ENCODE data around the gene TNFRSF17. TPM values are rescaled to one million over a fixed set of nuclear protein-coding genes. Genes with fewer than 3 reads are reported as not detected.
"Not testable (repeated sequence)": the region's sequence is repeated elsewhere in the genome, so short reads cannot be mapped to it uniquely, and the experiment has no call there.

Gene TNFRSF17
- 10 to 100 TPM; 24.0 to 75.8 (median 39.7) TPM for polyA plus RNA-seq (ENCODE audit: low read depth in 6 of 6)

DNA sequence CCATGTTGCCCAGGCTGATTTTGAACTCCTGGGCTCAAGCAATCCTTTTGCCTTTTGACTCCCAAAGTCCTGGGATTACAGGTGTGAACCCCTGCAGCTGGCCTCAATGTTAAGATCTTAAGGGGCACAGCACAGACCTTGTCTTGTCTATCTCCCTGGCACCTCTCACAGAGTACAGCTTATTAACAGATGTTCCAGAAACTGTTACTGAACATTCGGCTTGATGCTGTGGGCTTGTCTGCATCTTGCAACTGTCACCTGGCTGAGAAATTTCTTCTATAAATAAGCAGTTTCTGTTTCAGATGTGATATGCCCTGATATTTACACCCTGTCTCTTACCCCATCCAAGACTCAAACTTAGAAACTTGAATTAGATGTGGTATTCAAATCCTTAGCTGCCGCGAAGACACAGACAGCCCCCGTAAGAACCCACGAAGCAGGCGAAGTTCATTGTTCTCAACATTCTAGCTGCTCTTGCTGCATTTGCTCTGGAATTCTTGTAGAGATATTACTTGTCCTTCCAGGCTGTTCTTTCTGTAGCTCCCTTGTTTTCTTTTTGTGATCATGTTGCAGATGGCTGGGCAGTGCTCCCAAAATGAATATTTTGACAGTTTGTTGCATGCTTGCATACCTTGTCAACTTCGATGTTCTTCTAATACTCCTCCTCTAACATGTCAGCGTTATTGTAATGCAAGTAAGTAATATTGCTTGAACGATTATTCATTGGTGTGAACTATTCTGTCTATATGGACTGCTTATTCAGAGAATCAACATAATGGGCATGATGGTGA lies at the start of gene TNFRSF17:
TSS of gene TNFRSF17 (plus strand) at position 450 of the 791 bp plus-strand sequence. CDS start at position 565, 115 bp downstream.
- no peaks in the 10 kb centered on the region for H3K9me3 Mint-ChIP-seq
- H3K36me3 Mint-ChIP-seq = peaks cover 0 to 6% of the 10 kb centered on the region in 2 donors
- peak within 1 kb of the TSS; percentile 79 to 98 (median 90) for H3K27ac Mint-ChIP-seq
- H3K4me3 Mint-ChIP-seq = peak within 1 kb of the TSS; percentile 73 to 92 (median 84)
- no peak for DNase-seq
- peaks cover 49 to 83% (median 65%) of the 10 kb centered on the region in 3 donors for H3K4me1 Mint-ChIP-seq
- H3K27me3 Mint-ChIP-seq = no peaks in the 10 kb centered on the region
- ATAC-seq (ENCODE audit: low read depth in 2 of 2) = peak; percentile 51 to 68

GRCh38 chr16:11915644-11916523 lies 49.1 kb upstream of the TNFRSF17 start, which contains the start of gene GSPT1:
GSPT1 (minus strand) TSS chr16:11915956; CDS start chr16:11915720, 236 bp downstream.
- H3K27ac Mint-ChIP-seq = peak within 1 kb of the TSS; percentile 87 to 95 (median 94)
- H3K27me3 Mint-ChIP-seq = no peaks in the 10 kb centered on the region
- peaks cover 20 to 36% (median 35%) of the 10 kb centered on the region in 3 donors for H3K4me1 Mint-ChIP-seq
- H3K4me3 Mint-ChIP-seq = peak within 1 kb of the TSS; percentile 91 to 96 (median 94)
- no peaks in the 10 kb centered on the region for H3K36me3 Mint-ChIP-seq
- ATAC-seq (ENCODE audit: low read depth in 2 of 2) = peak; percentile 87 to 89
- no peaks in the 10 kb centered on the region for H3K9me3 Mint-ChIP-seq
- peak; percentile 100 for DNase-seq

- no peaks in the 10 kb centered on the region for H3K9me3 Mint-ChIP-seq
- H3K27ac Mint-ChIP-seq = peak overlapping the region in 5 of 6 donors; percentile 30 to 95 (median 94)
- peak overlapping the region in 7 of 8 donors; percentile 81 to 95 (median 92) for H3K4me3 Mint-ChIP-seq
- H3K36me3 Mint-ChIP-seq = no peaks in the 10 kb centered on the region
- DNase-seq (no peak), ATAC-seq (ENCODE audit: low read depth in 2 of 2) (no peak)
- peaks cover 20 to 35% (median 32%) of the 10 kb centered on the region in 3 donors for H3K4me1 Mint-ChIP-seq
- H3K27me3 Mint-ChIP-seq = no peaks in the 10 kb centered on the region
Observed at GRCh38 chr16:11916524-11917285, 48.3 kb upstream of the TNFRSF17 start.

DNA sequence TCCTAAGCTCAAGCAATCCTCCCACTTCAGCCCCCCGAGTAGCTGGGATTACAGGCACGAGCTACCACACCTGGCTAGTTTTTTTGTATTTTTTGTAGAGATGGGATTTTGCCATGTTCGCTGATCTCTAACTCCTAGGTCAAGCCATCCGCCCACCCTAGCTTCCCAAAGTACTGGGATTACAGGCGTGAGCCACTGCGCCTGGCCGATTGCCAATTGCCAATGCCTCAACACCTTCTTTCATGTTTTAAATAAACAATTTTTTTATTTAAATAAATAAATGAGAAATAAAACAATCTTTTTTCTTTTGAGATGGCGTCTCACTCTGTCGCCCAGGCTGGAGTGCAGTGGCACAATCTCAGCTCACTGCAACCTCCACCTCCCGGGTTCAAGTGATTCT lies 41.0 kb upstream of the TNFRSF17 start:
- H3K4me1 Mint-ChIP-seq; DNase-seq; H3K9me3 Mint-ChIP-seq; H3K27me3 Mint-ChIP-seq; H3K4me3 Mint-ChIP-seq; ATAC-seq (ENCODE audit: low read depth in 2 of 2); H3K36me3 Mint-ChIP-seq: not testable (repeated sequence)
- peak overlapping the region in 1 of 6 donors; percentile 68 for H3K27ac Mint-ChIP-seq

DNA sequence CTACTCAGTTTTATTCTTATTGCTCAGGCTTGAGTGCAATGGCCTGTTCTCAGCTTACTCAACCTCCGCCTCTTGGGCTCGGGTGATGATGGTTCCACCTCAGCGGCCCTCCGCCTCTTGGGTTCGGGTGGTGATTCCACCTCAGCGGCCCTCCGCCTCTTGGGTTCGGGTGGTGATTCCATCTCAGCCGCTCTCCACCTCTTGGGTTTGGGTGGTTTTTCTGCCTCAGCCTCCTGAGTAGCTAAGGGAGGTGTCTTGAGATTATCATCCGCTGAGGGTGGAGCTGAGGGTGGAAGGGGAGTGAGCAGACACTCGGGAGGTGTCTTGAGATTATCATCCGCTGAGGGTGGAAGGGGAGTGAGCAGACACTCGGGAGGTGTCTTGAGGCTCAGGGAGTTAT lies 37.7 kb upstream of the TNFRSF17 start:
- not testable (repeated sequence) for H3K4me1 Mint-ChIP-seq; H3K27me3 Mint-ChIP-seq; H3K27ac Mint-ChIP-seq; ATAC-seq (ENCODE audit: low read depth in 2 of 2); H3K9me3 Mint-ChIP-seq; H3K4me3 Mint-ChIP-seq; DNase-seq; H3K36me3 Mint-ChIP-seq

- H3K9me3 Mint-ChIP-seq; H3K36me3 Mint-ChIP-seq; DNase-seq; H3K4me3 Mint-ChIP-seq; H3K27me3 Mint-ChIP-seq; H3K27ac Mint-ChIP-seq; ATAC-seq (ENCODE audit: low read depth in 2 of 2); H3K4me1 Mint-ChIP-seq: not testable (repeated sequence)
Observed at GRCh38 chr16:11941945-11942344, 23.1 kb upstream of the TNFRSF17 start, which contains the start of gene NPIPB2. NPIPB2 (minus strand) TSS chr16:11942045; CDS start chr16:11942045, 0 bp downstream.

- DNase-seq (no peak), ATAC-seq (ENCODE audit: low read depth in 2 of 2) (no peak)
- Mint-ChIP-seq H3K9me3 (no peaks in the 10 kb centered on the region), H3K27ac (no peak overlapping the region), H3K27me3 (no peaks in the 10 kb centered on the region), H3K4me1 (peaks cover 10 to 19% (median 15%) of the 10 kb centered on the region in 3 donors), H3K4me3 (no peak overlapping the region), H3K36me3 (no peaks in the 10 kb centered on the region)
Observed at GRCh38 chr16:11946433-11946832, 18.6 kb upstream of the TNFRSF17 start.

GRCh38 chr16:11948819-11949218 lies 16.2 kb upstream of the TNFRSF17 start:
- no peaks in the 10 kb centered on the region for H3K36me3 Mint-ChIP-seq
- DNase-seq (no peak), ATAC-seq (ENCODE audit: low read depth in 2 of 2) (no peak)
- H3K4me3 Mint-ChIP-seq = no peak overlapping the region
- peaks cover 10 to 16% (median 15%) of the 10 kb centered on the region in 3 donors for H3K4me1 Mint-ChIP-seq
- H3K27ac Mint-ChIP-seq = peak overlapping the region in 1 of 6 donors; percentile 75
- H3K9me3 Mint-ChIP-seq = no peaks in the 10 kb centered on the region
- no peaks in the 10 kb centered on the region for H3K27me3 Mint-ChIP-seq

DNA sequence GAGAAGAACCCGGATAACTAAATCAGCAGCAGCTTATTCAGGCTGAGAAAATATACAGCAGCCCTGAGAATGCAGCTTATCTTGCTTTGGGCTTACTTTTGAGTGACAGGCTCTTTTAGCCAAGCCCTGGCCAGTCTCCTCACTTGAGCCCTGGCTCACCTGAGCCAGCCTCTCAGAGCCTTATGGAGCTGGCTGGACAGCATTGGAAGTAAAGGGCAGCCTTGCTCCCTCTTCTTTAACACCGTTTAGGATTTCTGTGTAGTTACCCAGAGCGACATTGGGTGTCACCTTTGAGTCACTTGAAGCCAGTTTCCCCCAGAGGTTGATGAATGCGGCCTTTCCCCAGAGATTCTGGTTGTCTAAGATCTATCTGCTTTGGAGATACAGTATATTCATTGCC lies 15.5 kb upstream of the TNFRSF17 start:
- peak overlapping the region in 3 of 6 donors; percentile 7 to 51 (median 14) for H3K27ac Mint-ChIP-seq
- no peaks in the 10 kb centered on the region for H3K9me3 Mint-ChIP-seq
- no peaks in the 10 kb centered on the region for H3K36me3 Mint-ChIP-seq
- no peak overlapping the region for H3K4me3 Mint-ChIP-seq
- peaks cover 10 to 16% (median 15%) of the 10 kb centered on the region in 3 donors for H3K4me1 Mint-ChIP-seq
- ATAC-seq (ENCODE audit: low read depth in 2 of 2) (peak; percentile 93 to 95), DNase-seq (peak; percentile 48)
- no peaks in the 10 kb centered on the region for H3K27me3 Mint-ChIP-seq

DNA sequence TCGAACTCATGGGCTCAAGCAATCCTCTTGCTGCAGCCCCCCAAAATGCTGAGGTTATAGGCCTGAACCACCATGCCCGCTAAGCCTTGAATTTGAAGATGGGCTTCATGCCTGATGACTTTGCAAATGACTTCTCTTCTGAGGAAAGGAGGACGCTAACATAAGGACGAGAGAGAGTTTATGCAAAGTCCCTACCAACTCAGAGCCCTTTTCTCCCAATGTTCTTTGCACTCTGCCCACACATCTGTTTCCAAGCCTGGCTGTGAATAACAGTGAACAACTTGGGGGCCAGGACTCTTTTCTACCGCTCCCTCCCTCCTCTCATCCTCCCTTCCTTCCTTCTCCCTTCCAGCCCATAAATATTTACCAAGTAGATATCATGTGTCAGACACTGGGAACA lies 14.6 kb upstream of the TNFRSF17 start:
- peak overlapping the region in 3 of 6 donors; percentile 4 to 84 (median 7) for H3K27ac Mint-ChIP-seq
- H3K4me1 Mint-ChIP-seq = peaks cover 10 to 16% (median 15%) of the 10 kb centered on the region in 3 donors
- no peak overlapping the region for H3K4me3 Mint-ChIP-seq
- no peaks in the 10 kb centered on the region for H3K27me3 Mint-ChIP-seq
- DNase-seq (no peak), ATAC-seq (ENCODE audit: low read depth in 2 of 2) (no peak)
- H3K9me3 Mint-ChIP-seq = no peaks in the 10 kb centered on the region
- H3K36me3 Mint-ChIP-seq = no peaks in the 10 kb centered on the region

DNA sequence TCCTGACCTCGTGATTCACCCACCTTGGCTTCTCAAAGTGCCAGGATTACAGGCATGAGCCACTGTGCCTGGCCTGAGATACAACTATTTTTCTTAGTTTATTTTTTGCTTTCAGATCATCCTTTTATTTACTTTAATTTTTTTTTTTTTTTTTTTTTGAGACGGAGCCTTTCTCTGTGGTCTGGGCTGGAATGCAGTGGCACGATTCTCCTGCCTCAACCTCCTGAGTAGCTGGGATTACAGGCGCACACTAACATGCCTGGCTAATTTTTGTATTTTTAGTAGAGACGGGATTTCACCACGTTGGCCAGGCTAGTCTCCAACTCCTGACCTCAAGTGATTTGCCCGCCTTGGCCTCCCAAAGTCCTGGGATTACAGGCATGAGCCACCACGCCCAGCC lies 11.4 kb upstream of the TNFRSF17 start:
- H3K4me1 Mint-ChIP-seq = peaks cover 16 to 19% (median 18%) of the 10 kb centered on the region in 3 donors
- H3K9me3 Mint-ChIP-seq; H3K4me3 Mint-ChIP-seq; ATAC-seq (ENCODE audit: low read depth in 2 of 2); H3K27ac Mint-ChIP-seq; H3K27me3 Mint-ChIP-seq; H3K36me3 Mint-ChIP-seq; DNase-seq: not testable (repeated sequence)

GRCh38 chr16:11955713-11956123 lies 9.3 kb upstream of the TNFRSF17 start:
- ATAC-seq (ENCODE audit: low read depth in 2 of 2) (no peak), DNase-seq (no peak)
- H3K9me3 Mint-ChIP-seq = no peaks in the 10 kb centered on the region
- H3K4me3 Mint-ChIP-seq = no peak overlapping the region
- H3K36me3 Mint-ChIP-seq = no peaks in the 10 kb centered on the region
- H3K27me3 Mint-ChIP-seq = no peaks in the 10 kb centered on the region
- H3K4me1 Mint-ChIP-seq = peaks cover 17 to 21% (median 18%) of the 10 kb centered on the region in 3 donors
- H3K27ac Mint-ChIP-seq = peak overlapping the region in 2 of 6 donors; percentile 33 to 83

- Mint-ChIP-seq H3K4me3 (no peak overlapping the region), H3K9me3 (no peaks in the 10 kb centered on the region), H3K27ac (no peak overlapping the region), H3K27me3 (no peaks in the 10 kb centered on the region), H3K36me3 (no peaks in the 10 kb centered on the region), H3K4me1 (peaks cover 22 to 27% (median 22%) of the 10 kb centered on the region in 3 donors)
- DNase-seq (no peak), ATAC-seq (ENCODE audit: low read depth in 2 of 2) (no peak)
Observed at GRCh38 chr16:11956558-11956957, 8.5 kb upstream of the TNFRSF17 start.
